ENCODE data around the gene FGFR3.

FGFR3 gene

GRCh38 chr4:1789552-1789951 is 3.5 kb upstream of the FGFR3 start:
- DNase-seq = no peak

GRCh38 chr4:1790005-1790404 is 3.1 kb upstream of the FGFR3 start:
- DNase-seq = no peak

GRCh38 chr4:1792158-1792831 is 798 bp upstream of the FGFR3 start:
- no peak for DNase-seq

DNA sequence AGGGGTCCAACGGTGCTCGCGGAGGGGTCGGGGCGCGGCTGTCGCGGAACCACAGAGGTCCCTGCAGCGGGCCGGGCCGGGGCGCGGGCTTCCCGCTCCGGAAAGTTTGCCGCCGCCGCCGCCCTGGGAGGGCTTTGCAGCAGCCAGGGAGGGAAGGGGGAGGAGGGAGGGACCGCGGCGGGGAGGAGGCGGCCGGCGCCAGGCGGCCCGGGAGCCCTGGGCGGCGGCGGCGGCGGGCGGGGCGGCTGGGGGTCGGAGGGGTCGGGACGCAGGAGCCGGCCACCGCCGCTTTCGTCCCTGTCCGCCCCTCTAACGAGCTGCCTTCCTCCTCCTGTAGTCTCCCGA is 375 bp downstream of the FGFR3 start:
- peak in 1 of 2 donors; percentile 14 for DNase-seq

DNA sequence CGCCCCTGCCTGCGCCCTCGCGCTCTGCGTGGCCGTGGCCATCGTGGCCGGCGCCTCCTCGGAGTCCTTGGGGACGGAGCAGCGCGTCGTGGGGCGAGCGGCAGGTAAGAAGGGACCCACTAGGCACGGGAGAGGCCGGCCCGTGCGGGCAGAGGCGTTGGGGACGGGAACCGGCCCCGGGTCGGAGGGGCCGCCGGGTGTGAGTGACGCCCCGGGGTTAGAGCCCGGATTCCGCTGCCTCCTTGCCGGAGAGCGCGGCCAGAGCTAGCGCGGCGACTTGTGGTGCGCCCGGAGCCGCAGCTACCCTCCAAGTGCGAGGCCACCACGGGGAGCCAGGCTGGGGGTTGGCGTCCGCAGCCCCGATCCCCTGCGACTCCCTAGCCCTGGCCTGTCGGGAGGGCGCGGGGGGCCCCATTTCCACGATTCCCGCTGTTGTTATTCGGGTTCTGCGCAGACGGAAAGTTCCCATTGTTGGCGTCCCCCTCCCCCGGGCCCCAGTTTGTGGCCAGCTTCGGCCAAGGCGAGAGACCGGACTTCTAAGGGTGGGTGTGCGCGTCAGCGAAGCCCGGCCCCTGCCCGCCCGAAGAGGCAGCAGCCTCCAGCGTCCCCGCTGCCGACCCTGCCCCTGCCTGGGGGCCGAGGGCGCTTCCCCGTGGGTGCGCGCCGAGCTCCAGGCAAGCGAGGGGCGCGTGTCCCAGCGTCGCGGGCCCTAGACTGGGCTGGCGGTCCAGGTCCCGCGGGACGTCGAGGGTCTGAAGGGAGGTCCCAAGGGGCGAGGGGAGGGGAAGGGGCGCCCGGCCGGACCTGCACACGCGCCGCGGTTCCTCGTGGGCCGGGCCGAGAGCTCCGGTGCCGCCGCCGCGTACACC is 1.1 kb downstream of the FGFR3 start:
- no peak for DNase-seq

DNA sequence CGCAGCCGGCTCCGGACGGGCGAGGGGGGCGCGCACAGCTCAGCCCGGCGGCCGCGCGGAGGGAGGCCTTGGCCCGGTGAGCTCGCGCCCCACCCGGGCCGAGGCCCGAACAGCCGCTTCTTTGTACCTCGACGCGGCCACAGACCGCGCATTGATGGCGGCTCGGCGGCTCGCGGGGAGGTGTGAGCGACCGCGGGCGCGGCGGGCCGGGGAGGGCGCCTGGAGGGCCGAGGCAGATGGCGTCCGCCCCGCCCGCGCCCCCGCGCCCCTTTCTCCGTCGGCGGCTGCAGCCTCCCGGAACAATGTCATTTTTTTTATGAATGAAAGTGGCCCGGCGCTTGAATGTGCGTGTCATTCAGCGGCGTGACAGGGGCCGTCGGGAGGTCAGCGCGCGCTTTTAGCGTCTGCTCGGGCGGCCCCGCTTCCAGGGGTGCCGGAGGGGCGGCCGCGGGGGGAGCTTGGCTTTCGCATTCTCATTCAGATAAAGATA is 1.8 kb downstream of the FGFR3 start:
- no peak for DNase-seq

DNA sequence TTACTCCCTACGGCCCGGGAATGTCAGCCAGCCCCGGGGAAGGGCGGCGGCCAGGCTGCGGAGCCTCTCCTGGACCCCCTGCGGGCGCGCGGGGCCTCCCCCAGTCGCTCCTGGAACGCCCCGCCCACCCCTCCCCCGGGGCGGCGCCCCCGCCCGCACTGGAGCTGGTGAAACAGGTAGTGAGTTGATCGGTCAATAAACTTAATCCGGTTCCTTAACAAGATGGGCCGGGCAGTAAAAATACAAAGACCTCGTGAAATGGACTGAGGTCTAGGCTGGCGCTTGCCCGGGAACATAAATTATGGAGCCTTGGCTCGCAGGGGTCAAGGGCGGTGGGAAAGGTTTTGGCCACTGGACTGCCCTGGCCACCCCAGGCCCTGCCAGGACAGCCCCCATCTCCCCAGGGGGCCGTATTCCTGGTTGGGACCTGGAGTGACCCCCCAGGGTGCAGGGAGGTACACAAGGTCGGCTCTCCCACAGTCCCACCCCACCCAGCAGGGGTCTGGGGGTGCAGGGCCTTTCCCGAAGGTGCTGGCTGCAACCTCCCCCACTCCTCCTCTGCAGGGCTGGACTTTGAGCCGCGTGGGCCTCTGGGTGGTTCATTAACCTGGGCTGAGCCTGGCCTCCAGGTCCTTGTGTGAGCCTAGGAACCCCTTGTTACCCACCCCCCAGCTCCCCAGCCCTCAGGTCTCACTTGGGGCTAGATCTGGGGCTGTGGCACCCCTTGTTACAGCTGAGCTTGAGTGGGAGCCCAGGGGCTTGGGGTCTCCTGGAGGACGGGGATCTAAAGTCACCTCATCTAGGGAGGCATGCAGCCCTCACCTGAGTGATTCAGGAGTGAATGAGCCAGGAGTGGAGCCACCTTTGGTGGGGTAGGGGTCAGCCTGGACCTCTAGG is 2.5 kb downstream of the FGFR3 start:
- DNase-seq = no peak

- no peak for DNase-seq
Observed at GRCh38 chr4:1796486-1797204, 3.6 kb downstream of the FGFR3 start.

DNA sequence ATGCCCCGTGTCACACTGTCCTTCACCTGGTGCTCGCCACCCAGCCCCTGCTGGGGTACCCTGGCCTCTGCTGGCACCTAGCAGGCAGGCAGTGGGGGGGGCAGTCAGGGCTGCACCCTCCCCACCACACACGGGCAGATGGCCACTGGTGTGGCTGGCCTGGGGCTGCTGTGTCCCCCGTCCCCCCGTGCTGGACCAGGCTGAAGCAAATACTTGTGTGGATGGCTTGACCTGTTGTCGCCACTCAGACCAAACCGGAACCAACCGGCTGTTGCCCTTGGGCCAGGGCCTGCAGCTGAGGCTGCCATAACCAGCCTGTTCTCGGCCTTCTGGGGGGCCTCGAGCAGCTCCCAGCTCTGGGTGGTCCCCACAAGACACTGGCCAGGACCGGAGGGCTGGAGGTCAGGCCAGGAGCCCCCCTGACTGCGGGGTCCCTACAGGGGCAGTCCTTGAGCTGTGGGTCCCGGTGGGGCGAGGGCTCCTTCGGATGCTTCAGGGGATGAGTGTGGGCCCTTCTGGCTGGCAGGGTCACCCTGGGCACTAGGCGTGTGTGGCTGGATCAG is 4.3 kb downstream of the FGFR3 start:
- no peak for DNase-seq

DNA sequence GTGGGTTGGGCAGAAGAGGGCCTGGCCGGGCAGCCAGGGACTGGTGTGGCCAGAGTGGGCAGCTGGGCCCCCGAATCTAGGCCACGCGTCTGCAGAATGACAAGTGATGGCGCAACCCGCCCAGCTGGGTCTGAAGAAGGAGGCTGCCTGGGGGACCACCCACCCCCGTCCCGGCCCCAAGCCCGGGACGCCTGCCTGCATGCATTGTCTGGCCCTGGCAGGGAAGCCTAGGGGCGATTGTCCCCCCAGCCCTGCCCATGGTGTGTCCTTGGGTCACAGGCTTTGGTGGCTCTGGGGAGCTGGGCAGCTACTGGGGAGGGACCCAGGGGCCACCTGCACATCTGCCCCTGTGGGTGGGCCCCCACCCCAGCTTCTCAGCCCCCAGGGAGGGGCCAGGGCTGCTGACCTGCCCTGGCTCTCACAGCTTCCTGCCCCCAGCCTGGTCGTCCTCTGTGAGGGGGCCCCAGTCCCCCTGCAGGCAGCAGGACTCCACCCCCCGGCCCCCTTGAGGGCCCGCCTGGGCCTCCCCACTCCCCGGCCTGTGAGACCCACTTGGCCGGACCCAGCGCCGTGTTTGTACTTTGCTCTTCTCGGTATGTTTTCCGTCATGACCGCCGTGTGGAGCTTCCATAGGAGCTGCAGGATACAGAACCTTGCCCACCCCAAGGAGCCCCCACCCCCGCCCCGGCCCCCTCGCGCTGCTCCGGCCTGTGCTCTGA is 4.9 kb downstream of the FGFR3 start:
- no peak for DNase-seq

DNA sequence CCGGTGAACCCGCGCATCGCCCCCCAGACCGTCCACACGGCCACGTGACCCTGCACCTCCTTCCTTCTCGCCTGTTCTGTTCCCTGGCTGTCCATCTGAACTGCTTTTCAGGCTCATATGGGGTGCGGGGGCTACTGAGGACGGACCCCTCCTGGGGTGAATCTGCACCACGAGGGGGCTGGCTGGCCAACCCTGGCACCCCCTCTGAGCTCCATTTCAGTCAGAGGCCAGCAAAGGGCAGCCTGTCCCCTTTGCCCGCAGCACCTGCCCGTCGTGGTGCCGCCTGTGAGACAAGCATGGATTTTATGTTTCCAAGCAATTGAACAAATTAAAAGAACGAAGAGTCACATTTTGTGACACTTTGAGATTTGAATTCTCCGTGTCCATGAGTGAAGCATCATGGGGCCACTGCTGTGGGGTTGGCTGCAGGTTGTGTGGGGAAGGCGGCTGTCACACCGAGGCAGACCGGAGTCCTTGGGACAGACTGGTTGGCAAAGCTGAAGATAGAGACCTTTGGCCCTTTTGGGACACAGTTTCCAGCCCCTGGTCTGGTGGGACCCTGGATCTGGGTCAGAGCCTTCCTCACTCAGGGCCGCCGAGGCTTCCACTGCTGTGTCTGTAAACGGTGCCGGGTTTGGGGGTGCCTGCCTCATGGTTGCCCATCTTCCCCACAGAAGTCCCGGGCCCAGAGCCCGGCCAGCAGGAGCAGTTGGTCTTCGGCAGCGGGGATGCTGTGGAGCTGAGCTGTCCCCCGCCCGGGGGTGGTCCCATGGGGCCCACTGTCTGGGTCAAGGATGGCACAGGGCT is 5.7 kb downstream of the FGFR3 start:
- no peak for DNase-seq

DNA sequence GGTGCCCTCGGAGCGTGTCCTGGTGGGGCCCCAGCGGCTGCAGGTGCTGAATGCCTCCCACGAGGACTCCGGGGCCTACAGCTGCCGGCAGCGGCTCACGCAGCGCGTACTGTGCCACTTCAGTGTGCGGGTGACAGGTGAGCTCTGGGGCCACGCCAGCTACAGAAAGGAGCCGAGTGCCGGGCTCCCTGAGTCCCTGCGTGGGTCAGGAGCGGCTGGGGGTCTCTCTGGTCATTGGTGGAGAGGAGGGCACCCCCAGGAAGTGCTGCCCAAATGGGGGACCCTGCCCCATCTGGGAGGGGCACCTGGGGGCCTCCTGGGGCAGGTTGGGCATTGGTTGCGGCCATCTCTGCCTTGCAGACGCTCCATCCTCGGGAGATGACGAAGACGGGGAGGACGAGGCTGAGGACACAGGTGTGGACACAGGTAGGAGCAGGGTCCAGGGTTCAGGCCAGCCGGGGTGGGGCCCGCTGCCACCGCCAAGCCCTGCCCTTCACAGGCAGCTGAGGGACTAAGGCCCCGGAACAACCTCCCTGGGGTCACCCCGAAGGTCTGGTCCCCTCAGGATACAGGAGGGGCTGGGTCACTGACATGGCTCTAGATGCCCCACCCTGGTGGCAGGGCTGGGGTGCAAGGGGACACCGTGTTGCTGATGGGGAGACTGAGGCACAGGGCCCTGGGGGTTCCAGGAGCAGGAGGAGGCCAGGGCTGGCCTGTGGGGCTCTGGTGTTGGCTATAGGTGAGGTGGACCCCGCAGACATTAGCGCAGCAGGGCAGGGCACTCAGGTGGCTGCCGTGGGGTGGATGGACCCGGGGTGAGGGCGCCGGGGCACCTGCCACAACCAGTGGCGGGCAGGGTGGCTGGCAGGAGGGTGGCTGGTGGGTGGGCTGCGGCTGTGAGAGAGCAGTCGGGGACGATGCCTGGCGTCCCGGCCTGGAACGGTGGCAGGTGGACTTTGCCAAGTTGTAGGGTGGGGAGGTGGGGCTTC is 6.6 kb downstream of the FGFR3 start:
- no peak for DNase-seq

DNA sequence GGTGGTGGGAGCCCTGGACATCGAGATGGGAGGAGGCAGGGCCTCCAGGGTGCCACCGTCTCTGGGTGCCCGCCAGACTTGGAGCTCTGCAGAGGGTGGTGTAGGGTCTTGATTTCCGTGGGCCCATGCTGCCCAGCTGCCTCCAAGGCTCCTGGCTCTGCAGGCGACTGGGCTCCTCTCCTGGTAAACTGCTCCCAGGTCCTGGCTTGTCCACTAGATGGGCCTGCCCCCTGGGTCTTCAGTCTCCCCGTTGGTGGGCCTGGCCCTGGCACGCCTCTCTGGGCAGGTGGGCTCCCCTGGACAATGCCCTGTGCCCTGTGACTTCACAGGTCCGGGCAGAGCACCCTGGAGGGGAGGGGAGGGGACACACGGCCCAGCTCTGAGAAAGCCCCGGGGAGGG is 7.7 kb downstream of the FGFR3 start:
- DNase-seq = no peak

- DNase-seq = no peak
Observed at GRCh38 chr4:1801286-1801958, 8.3 kb downstream of the FGFR3 start.

GRCh38 chr4:1802151-1802715 is 9.1 kb downstream of the FGFR3 start:
- no peak for DNase-seq

GRCh38 chr4:1802720-1803522 is 9.8 kb downstream of the FGFR3 start:
- DNase-seq = no peak
